ENCODE measurements around the gene MRPL27.
"Not testable (repeated sequence)": the region's sequence is repeated elsewhere in the genome, so short reads cannot be mapped to it uniquely, and the experiment has no call there.

The MRPL27 gene

DNA sequence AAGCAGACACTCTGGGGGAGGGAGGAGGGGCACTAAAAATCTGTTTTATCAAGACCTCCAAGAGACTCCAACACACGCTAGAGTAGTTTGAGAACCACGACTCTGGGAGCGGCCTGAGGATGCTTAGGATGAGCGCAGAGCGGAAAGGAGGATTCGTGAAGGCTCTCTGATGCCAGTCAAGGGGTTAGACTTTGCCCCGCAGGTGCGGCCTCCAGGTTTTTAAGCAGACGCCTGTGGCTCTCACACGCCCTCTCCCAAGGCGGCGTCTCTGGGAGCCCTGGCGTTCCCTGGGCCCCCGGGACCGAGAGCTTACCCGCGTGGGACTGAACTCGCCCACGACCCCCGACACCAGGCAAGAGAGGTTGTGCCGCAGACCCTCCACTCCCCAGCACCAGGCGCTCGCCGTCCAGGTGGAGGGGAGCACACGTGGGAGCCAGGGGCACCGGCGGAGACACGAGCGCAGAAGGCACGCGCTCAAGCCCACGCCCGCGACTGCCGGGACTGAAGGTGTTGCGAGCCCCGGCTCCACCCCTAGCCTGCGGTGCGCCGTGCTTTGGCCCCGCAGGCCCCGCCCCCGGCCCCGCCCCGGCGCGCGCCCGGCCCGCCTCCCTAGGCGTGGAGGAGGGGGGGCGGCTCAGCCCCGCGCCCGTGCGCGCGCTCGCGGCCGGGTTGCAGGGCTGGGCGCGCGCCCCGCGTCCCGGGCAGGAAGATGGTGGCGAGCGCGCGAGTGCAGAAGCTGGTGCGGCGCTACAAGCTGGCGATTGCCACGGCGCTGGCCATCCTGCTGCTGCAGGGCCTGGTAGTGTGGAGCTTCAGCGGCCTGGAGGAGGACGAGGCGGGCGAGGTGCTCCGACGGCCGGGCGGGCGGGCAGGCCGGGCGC, 27.3 kb downstream of the MRPL27 start, which contains the start of gene XYLT2:
TSS of gene XYLT2 (plus strand) at position 695 of the 881 bp plus-strand sequence. CDS start at position 710, 15 bp downstream.
- DNase-seq (ENCODE audit: low spot score): peak; percentile 98

DNA sequence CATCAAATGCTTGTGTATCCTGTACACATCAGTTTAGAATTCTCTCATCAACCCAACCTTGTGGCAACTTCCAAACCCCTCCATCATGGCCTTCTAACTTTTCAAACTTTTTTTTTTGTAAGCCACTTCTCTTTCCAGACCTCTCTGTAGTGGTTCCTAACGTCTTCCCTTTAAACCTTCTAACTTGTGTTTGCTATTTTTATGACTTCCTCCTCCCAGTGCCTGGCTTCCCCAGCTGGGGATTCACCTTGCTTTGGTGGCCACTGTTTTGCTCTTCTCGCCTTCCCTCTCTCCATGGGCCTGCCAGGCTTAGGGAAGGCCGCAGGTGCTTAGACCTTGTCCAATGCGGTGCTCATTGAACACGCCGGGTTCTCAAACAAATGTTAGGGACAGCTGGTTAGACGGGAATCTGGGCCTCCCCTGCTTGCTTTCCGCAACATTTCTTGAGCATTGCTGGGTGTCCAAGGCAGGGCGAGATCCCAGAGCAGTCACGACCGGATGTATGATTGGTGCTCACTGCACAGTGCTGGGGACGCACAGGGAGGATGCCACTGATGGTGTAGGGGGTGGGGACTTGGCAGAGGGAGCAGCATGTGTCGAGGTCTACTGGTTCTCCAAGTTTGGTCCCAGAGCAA, 28.1 kb downstream of the MRPL27 start:
- DNase-seq (ENCODE audit: low spot score): no peak

DNA sequence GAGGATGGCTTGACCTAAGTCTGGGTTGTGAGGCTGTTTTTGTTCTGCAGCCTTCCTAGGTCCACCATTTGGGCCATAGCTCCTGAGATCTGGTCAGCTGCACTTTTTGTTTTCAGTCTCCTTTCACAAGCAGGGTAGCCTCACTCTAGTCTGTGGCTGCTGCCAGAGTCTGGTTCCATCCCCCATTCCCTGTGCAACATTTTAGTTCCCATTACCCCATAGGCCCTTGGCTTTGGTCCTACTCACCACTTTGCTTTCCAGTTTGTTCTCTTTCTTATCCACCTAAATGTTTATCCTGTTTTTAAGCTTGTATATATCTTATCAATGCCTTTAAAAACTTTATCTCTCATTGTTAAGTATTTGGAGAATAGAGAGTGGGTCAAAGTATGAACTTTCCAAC, 33.6 kb downstream of the MRPL27 start:
- DNase-seq (ENCODE audit: low spot score): no peak

DNA sequence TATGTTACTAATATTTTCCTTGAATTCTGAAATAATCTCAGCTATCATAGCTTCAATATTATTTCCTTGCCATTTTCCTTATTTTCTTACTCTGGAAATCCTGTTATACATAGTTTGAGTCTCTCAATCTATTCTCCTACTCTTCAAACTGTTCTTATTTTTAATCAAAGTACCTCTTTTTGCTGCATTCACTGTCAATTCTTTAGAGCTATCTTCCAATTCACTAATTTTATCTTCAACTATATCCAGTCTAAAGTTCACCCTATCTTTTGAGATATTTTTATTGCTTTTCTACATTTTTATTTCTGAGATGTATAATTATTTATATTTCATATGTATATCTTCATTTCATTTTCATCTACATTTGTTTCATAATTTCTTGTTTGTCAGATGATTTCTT, 34.3 kb downstream of the MRPL27 start:
- no peak for DNase-seq (ENCODE audit: low spot score)

DNA sequence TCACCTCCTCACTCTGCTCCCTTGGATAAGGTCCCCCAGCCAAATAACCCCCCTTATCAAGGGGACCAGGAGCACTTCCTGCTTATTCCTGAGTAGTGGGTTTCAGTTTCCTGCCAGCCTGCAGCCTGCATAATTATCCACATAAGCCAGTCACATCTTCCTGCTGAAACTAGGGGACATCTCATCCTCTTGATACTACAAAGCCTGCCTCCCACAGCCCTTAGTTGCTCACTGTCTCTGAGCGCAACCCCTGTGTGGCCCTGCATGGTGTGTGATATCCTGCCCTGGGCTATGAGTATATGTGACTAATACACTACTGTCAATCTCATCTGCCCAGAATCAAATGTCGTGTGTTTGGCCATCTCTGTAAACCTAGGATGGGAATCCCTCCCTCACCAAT, 35.0 kb downstream of the MRPL27 start:
- no peak for DNase-seq (ENCODE audit: low spot score)

DNA sequence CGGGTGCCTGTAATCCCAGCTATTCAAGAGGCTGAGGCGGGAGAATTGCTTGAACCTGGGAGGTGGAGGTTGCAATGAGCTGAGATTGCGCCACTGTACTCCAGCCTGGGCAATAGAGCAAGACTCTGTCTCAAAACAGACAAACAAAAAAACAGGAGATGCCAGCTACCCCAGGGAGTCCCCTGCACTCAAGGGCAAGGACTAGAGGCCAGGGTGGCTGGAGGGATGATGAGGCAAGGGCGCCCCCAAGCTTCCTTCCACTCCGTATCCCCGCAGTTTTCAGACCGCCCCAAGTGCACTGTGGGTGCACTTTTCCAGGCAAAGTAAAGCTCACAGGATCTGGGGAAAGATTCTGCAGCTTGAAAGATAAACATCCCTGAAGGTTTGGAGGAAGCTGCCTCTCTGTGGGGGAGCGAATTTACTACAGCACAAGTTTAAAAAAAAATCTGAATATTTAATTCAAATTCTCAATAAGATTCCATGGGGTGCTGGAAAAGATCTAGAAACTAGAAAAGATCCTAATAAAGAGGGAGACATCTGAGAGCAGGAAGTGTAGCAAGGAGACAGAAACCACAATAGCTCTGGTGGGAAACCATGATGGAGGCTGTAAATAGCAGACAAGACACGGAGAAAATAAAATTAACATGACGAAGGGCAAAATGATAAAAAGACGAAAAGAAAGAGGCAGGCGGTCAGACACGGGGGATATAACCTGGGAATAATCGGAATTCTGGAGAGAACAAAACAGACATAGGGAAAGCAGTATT, 39.5 kb downstream of the MRPL27 start:
- not testable (repeated sequence) for DNase-seq (ENCODE audit: low spot score)

DNA sequence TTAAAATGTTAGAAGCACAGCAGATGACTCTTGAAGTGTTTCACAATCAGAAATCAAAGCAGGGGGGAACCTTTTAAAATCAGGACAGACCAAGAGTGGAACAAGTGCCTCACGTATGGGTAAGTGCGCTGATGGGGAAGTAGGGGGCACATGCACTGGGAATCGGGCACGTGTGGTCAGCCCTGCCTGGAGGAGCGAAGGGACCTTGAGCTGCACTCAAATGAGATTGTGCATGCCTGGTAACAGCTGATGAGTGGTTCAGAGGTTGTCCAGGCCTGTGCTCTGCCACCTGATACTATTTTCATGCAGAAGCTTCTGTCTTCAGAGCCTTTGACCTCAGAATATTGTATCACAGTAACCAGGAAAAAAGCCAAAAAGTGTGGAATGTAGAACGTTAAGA, 40.8 kb downstream of the MRPL27 start:
- no peak for DNase-seq (ENCODE audit: low spot score)

DNA sequence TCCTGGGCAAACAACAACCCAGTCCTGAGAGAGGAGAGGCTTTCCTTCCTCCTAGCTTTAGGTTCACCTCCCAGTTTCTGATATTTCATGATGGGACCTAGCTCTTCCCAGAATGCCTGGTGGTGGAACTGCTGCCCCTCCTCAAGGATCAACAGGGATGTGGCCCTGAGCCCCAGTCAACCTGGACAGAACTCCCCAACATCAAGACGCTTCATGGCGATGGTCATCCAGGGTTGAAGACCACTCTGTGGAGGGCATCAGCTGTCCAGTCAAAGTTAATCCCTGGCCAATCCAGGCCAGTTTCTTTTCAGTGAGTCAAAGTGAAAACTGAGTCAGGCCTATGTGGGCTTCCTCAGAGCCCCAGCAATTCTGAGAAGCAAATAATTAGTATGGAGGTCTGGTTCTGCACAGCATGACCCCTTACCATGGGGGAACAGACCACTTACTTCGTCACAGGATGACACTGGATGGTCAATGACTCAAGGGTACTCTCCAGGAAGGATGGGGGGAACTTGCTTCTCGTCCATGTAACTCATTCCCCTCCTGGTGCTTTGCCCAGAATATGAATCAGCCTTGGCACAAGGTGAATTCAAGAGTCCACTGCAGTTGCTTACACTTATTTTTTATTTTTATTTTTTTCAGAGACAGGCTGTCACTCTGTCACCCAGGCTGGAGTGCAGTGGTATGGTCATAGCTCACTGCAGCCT, 41.7 kb downstream of the MRPL27 start:
- peak; percentile 82 for DNase-seq (ENCODE audit: low spot score)

DNA sequence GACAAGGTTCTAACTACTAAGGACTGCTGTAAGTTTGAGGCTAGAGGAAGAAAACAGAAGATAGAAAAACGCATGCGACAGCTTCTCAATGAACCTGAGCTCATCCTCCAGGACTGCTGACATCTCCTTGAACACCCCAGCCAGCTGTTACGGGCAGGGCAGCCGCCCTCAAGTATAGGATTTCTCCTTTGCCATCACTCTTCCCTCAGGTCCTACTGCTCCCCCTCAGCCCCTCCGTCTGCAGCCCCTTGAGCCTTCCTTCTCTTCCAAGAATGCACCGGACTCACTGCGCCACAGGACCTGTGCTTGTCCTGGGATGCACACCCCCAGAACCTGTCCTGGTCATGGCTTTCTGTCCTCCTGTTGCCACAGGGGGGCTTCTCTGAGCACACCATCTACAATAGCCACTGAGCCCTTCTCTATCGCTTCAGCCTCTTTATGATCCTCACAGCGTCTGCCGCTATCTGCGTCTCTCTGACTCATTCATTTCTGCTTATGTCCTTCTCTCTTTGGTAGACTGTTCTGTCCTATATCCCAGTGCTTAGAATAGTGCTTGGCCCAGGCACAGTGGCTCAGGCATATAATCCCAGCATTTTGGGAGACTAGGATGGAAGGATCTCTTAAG, 42.7 kb downstream of the MRPL27 start:
- DNase-seq (ENCODE audit: low spot score): no peak

DNA sequence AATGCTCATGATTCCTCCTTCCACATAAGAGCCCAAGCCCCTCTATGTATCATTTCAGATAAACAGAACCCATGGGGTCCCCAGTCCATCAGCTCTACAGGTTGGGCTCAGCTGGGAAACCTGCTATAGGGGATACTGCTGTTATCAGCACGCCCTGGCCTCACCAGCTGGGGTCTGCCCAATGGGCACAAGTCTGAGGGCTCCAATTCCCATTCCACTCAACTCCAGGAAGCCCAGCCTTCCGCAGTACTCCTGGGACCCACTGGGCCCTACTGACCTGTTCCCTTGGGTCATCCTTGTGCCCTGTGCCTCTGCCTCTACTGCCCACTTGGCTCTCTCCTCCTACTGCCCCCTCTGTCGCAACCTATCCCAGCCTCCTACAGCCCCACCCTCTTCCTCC, 43.3 kb downstream of the MRPL27 start:
- no peak for DNase-seq (ENCODE audit: low spot score)

DNA sequence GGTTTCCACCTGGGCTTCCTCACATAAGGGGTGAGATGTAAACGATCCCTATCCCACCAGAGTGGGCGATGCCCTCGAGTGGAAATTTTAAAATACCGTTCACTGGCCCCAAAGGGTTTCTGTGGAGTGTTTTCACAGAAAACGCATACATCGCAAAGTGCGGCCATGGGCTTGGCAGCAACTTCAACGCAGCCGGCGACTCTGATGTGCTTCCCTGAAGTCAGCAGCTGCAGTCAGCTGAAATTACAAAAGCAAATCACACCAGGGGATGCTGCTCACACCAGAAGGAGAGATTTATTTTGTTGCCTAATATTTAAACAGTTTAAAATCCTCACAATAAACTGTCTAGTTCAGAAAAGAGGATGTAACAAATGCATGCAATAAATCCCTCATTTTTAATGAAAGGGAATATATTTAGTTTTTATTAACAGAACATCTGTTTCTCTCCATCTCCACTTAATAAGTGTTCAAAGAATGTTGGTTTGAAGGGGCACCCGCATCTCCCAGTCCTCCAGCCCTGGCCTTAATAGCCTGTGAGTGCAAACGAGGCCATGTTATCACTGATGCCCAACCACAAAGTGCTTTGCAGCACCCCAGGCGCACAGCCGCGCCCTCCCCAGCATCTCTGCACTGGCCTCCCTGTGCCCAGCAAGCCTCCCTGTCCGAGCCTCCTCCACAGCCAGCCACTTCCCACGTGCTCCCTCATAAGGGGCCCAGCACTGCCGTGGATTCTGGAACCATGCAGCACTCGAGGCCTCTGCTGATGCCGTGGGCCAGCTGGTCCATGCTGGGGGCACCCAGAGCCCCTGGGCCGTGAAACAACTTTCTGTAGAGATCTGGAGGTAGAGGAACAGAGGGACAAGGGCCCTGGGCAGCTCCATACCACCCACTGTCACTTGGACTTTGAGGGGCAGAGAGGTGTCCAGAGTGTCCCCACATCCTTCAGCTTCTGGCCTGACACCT, 44.3 kb downstream of the MRPL27 start:
- DNase-seq (ENCODE audit: low spot score): no peak

DNA sequence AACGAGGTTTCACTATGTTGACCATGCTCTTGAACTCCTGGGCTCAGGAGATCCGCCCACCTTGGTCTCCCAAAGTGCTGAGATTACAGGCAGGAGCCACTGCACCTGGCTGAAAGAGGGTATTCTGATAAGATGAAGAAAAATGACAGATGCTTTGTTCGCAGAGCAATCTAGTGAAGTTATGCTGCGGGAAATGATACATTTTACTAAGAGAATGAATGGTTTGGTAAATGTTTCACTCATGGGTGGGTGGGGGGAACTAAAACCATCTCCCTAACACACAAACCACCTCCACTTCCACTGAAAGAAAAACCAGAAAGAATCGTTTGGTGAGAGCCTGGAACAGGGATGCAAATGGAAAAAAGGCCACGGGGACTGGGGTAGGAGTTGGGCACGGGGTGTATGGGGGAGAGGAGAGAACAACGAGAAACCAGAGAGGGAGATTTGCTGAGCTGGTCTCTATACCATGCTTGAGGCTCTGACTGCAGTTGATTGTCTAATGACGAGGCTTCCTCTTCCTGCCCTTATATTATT, 46.1 kb downstream of the MRPL27 start:
- no peak for DNase-seq (ENCODE audit: low spot score)

DNA sequence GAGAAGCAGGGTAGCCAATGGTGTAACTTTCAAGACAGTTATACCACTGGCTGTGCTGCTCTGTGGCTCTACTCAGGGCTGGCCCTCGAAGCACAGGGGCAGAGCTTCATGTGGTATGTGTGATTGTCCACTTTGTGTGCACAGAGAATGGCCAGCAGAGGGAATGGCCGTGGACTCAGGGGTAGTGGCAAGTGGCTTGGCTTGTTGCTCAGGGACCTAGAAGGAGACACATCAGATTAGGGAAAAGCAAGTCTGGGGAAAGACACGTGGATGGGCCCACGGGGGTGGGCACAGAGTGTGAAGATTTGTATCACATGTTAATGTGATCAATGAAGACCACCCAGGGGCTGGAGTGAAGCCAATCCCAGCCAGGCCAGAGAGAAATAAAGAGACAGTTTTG, 47.1 kb downstream of the MRPL27 start:
- no peak for DNase-seq (ENCODE audit: low spot score)

DNA sequence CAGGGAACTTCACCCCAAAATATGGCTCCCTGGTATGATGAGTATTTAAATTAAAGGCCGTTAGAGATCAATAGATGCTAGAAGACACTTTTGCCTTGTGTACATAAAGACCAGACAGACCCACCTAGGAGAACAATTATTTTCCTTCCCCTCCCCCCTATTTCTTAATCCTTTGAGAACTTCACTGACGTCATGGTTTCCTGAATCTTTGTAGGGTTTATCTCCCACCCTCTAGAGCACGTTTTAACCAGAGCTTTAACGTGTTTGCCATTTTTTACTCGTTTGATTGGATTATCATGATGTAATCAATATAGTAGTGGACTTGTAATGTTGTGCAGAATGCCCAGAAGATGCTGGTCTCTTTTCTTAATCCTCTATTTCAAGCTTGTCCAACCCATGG, 49.9 kb downstream of the MRPL27 start:
- DNase-seq (ENCODE audit: low spot score): no peak

DNA sequence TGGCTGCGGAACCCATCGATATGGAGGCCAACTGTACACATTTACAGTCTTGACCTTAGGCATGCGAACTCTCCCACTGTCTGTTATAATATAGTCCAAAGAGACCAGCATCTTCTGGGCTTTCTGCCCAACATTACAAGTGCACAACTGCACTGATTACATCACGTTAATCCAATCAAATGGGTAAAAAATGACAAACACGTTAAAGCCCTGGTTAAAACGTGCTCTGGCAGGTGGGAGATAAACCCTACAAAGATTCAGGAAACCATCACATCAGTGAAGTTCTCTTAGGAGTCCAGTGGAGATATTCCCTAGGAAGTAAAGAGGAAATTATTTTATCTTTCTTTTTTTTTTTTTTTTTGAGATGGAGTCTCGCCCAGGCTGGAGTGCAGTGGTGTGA, 50.7 kb downstream of the MRPL27 start:
- DNase-seq (ENCODE audit: low spot score): no peak

DNA sequence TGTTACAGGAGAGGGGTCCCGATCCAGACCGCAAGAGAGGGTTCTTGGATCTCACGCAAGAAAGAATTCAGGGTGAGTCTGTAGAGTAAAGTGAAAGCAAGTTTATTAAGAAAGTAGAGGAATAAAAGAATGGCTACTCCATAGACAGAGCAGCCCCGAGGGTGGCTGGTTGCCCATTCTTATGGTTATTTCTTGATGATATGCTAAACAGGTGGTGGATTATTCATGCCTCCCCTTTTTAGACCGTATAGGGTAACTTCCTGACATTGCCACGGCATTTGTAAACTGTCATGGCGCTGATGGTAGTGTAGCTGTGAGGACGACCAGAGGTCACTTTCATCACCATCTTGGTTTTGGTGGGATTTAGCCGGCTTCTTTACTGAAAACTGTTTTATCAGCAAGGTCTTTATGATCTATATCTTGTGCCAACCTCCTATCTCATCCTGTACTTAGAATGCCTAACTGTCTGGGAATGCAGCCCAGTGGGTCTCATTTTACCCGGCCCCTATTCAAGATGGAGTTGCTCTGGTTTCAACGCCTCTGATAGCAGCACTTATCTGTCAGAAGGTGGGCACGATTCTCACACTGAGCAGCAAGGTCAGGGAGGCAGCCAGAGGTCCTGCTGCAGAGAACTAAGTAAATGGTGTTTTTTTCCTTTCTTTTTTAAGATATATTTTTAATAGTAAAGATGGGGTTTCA, 53.5 kb downstream of the MRPL27 start:
- no peak for DNase-seq (ENCODE audit: low spot score)

DNA sequence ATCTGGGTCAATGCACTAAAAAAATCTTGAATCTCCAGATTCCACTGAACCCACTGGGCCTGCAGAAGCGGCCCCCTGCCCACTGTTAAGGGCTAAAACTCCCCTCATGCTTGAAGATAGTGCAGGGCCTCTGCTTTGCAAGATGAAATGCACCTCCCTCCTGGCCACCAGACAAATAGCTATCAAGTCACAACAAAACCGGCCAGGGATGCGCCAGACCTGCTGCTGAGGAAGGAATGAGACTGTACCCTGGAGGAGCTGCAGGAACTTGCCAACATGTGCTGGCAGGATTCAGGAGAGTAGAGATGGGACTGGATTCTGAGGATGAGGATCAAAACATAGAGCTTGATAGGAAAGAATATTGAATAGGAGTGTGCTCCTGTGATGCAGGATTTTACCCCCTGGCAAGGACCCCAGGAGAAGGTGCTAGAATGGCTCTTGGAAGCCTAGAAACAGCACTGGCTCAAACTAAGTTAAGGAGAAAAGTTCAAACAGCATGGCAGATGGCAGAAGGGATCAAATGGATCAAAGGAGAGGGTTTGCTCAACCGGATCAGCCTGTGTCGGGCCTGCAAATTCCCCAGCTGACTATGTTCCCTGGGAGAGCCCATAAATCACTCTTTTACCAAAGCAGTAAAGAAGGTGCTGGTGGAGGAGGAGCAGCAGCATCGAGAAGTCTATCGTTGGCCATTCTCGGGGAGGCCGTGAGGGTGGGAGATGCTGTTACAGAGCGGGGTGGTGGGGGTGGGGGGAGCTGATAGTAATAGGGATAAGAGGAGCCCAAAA, 54.3 kb downstream of the MRPL27 start:
- no peak for DNase-seq (ENCODE audit: low spot score)
